HG02759 (cell line): ENCODE results near the gene RBM19.

Source experiments
- ATAC-seq: cut with Tn5 transposase; IDR thresholded peaks from one replicate; pipeline ENCODE4 v1.9.1; 2021; ENCODE audit warnings: mild to moderate bottlenecking, moderate library complexity; ENCODE audit not compliant: unreplicated experiment

The RBM19 gene

DNA sequence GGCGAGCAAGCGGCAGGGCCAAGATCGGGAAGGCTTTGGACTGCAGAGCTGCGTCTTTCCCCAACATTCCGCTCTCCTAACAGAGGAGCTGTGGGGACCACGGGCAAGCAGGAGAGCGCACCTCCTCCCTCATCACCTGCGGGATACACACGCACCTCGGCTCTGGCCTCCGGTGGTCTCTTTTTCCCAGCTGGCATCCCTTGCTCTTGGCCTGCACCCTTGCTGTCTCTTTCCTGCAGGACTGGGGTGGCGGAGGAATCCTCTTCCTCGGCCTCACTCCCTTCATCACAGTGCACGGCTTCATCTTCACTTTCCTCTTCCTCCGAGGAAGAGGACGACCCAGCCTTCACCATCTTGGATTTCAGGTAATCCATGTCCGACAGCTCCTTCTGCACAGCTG, 8.5 kb downstream of the RBM19 start:
- ATAC-seq: no peak

DNA sequence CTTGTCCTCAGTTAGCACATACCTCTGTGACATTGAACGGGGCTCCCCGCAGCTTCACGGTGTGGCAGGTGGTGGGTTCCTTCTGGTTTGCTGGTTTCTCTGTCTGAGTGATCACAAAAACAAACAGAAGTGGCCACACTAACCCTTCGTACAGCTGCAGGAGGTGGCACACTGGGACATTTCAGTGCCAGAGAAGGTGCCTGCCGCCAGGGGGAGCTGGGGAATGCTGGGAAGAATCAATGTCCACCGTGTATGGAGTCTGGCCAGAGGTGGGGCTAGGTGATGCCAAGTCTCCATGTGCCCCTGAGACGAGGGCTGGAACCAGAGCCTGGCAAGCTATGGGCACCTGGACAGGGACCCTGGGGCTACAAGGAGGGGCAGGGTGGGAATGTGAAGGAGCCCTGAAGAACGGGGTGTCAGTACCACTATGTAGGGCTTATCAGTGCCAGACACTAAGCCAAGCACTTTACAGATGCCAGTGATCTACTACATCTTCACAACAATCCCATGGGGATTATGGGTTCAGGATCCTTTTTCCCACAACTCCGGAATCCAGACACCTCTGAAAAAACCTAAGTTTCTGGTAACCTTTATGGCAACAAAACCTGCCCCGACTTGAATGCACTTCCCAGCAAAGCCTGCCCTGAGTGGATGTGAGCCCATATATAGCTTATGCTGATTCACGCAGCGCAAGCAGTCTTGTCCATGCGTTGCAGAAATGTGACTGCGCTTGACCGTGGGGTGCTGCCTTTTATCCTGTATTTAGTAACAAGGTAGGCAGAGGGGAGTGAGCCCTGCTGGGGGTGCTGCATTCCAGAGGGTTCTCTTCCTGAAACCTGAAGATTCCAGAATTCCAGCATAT, 10.8 kb downstream of the RBM19 start:
- no peak for ATAC-seq

DNA sequence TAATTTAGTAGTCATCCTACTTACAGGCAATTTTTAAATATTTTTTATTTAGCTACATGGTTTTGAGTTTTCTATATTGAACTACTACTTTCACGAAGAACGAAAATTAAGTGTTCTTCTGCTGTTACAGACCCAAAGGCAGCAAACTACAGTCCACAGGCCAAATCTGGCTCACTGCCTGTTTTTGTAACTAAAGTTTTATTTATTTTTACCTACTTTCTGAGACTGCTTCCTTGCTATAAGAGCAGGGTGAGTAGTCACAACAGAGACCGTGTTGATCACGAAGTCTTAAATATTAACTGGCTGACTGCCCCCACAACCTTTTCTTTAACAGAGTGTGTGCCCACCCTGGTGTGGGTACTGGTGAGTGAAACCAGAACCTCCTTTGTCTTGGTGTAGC, 11.6 kb downstream of the RBM19 start:
- no peak for ATAC-seq

DNA sequence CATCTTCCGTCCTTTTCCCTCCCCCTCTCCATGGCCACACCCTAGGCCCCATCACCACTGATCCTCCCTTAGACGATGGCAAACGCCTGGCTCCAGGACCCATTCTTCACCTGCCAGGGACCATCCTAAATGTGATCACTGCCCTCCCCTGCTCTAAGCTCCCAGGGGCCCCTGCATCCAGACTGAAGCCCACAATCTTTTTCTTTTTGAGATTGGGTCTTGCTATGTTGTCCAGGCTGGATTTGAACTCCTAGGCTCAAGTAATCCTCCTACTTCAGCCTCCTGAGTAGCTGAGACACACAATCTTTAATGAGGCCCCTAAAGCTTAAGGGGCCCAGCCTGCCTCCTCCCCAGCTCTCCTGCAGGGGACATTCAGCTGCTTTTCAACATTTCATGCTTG, 15.3 kb downstream of the RBM19 start:
- no peak for ATAC-seq

DNA sequence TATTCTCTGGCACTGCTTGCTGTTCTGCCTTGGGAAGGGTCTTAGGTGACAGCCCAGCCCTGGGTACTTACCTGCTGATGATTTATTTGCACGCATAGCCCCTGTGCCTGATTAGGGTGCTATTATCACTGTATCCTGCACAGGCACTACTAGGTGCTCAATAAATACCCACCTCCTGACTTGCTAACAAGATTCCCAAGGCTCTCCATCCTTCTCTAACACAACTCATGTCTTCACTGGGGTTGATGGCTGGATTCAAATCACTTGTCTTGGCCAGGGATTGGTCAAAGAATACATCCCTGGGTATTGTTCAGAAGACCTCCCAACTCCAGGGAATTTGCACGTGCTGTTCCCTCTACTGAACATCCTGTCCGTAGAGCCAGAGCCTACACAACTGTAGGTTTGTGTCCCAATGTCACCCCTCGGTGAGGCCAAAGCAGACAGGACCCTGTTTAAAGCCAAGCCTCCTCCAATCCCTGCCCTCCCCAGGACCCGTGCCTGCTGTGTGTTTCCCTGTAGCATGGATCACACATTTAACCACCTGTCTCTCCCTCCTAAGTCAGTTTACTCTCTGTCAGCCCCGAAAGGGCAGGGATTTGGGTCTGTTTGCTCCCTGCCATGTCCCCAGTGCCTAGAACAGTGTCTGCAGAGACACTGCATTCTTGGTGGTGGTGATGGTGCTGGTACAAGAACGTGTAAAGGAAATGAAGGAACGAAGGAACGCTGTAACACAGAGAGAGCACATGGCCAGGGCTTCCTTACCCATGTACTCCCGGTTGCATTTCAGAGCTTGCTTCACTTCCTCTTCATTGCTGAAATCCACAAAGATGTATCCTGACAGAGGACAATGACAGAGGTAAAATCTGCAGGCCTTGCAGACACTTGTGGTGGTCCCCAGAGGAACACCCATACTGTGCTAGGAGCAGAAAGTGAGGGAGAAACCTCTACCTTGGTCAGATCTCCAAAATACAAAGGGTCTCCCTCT, 16.5 kb downstream of the RBM19 start:
- no peak for ATAC-seq

DNA sequence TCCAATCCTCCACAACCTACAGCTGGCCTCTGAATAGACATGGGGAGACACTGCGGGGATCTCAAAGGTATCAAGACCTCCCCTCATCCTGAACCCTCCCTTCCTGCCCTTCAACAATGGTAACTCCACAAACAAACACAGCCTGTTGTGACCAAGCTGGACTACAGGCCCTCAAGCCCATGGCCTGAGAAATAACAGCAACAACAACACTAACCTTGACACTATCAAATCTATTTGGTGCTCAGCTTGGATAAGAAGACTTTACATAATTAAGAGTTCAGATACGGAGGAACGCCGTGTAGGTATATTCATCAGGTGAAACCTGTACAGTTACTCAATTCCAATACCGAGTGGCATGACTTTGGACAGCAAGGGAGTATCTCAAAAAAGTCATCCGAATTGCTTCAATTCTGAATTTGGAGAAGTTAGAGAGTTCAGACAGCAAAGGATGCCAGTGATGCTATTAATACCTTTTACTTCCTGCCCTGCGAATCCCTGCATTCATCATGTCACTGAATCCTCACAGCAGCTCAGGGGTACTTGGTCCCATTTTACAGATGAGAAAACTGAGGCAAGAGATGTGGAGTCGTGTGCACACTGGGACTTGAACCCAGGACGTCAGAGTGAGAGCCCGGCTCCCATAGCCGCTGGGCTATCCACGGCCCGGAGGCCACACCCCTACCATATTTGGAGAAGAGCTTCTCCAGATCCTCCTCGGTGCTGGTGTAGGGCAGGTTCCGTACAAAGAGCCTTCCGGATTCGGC, 17.8 kb downstream of the RBM19 start:
- ATAC-seq: no peak

DNA sequence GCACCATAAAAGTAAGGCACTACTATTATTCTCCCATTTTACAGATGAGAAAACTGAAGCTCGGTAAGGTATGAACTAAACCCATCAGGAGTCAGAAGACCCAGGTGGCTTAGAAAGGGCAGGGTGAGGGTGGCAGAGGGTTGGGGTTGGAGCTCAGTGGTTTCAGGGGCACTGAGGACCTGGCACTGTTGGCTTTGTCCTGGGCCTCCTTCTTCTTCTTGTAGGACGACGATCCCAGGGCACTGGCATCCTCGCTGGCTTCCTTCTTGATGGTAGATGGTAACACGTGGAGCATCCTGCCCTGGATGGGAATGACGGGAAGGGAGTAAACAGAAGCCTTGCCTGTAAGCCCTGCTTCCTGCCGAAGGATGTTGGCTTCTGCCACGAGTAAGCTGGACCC, 19.9 kb downstream of the RBM19 start:
- ATAC-seq: no peak

DNA sequence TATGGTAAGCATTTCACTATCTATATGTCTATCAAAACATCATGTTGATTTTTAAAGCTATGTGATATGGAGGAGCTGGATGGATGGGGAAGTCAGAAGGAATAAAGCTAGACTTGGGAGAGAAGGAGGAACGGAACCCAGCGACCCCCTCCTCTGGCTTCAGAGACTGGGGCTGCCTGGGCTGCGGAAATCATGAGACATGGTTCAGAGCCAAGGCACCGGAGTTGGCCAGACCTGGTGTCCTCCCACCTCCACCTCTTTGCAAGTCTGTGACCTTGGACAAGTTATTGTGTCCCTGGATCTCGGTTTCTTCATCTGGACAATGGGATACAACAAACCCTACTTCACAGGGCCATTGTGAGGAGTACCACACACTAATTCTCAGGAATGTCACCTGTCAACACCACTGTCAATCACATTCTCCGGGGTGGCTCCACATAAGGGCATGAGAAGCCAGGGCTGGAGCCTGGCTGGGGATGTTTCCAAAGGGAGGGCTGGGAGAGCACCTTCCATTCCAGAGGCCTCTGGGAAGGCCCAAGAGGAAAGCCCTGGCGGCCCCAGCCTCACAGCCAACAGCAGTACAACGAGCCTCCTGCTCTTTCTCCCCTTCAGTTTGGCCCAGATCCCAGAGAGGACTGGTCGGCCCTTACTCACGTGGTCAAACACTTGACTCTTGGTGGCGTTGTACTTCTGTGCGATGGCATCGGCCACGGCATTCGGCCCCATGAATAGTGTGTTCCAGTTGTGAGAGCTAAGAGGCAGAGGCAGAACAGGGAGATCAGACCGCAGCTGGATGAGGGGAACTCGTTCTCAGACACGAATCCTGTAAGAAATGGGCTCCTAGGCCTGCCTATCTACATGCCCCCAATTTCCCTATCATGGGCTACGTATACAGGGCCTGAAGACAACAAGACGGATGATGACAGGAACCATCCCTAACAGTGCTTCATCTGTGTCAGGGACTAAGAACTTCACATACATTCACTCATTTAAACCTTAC, 20.7 kb downstream of the RBM19 start:
- ATAC-seq: no peak

DNA sequence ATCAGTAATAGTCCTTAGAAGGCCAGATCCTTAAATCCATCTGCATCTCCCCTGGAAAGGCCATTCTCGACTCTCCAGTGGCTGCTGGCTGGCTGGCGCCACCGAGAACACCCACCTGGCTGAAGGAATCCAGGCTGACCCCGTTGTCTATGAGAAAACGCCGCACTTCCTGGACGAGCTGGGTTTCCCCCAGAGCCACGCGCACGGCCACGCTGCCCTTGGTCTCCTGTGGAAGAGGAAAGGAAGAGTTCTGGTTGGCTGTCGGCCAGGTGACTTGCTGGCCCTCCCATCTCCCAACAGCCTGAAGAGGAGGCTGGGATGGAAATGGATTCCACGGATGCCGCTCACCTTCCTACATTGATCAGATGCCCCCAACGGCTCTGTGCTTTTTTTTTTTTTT, 23.9 kb downstream of the RBM19 start:
- no peak for ATAC-seq

DNA sequence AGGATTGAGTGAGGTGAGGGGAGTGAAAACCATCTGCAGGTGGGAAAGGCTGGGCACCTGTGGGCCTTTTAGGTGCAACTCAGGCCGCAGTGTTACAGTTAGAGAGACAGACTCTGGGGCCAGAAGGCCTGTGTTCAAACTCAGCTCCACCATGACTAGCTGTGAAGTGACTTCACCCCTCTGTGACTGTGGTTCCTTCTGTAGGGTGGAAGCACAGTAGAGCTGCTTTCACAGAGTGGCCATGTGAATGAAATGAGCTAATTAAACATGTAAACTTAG, 25.0 kb downstream of the RBM19 start:
- no peak for ATAC-seq

DNA sequence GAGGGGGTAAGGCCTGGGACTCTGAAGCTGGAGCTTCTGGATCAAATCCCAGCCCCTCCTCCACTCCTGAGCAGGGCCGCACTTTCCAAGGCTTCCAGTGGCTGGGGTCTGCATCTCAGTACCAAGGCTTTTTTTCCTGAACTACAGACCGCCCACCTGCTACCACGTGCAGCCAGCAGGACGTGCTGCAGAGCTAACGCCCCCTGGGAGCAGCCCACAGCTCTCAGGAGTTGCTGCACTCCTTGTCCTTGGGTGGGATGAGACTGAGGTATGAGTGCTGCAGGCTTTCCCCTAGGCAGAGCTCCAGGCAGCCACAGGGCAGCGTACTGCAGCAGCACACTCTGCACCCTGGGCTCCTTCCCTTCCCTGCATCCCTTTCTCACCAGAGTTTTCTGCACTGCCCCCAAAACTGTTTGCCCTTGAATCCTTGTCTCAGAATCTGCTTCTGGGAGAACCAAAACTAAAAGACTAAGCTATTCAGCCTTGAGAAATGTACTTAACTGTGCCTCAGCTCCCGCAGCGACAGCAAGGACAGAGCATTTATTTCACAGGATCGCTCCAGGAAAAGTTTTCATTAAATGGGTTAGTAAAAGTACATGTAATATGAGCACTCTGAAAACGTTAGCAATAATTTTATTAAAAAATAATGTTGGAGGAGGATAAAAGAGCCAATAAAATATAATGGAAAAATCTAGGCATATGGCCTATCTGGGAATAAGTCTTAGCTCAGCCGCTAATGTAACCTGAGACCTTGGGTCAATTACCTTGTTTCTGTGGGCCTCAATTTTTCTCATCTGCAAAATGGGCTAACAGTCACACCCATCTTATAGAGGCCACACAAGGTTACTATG, 25.5 kb downstream of the RBM19 start:
- ATAC-seq: no peak

DNA sequence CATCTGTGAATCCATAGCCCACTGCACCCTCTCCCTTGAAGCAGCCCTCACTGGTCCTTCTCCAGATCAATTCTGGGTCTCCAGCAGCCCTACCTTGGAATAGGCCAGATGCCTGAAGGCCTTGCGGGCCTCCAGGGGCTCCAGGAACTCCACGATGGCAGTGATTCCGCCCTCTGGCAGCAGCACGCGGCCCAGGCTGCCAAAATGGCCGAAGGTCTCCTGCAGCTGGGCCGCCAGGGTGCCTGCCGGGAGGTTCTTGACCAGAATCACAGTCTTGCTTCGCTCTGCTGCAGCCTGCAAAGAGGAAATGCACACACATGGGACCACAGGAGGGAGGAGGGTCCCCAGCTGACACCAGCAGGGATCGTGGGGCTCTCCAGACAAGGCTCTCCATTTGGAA, 26.3 kb downstream of the RBM19 start:
- ATAC-seq: no peak

DNA sequence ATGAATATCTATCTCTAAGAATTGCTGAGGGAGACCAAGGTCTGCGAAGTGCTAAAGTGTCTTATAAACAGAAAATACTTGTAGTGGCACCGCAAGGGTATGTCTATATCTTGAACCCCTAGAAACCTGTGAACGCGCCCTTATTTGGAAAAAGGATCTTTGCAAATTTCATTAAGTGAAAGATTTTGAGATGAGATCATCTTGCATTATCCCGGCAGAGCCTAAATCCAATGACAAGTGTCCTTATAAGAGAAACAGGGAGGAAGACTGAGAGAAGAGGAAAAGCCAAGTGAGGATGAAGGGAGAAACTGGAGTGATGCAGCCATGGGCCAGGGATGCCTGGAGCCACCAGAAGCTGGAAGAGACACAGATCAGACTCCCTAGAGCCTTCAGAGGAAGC, 27.7 kb downstream of the RBM19 start:
- ATAC-seq: no peak

DNA sequence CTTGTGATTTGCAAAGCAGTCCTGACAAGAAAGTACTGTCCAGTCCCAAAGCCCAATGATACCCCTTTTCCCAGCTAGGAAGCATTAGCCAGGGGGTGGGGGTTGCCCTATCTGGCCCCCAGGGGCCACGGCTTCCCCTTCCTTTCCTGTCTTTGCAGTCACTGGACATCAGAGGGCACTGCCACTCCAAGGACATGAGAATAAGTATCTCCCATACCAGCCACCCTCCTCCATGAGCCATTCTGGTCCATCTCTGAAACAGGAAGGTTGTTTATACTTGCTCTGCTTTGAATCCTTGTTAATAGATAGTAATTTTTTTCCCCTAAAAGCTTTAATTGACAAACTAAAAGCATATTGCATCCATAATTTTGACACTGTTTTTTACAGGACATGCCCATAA, 29.7 kb downstream of the RBM19 start:
- no peak for ATAC-seq

DNA sequence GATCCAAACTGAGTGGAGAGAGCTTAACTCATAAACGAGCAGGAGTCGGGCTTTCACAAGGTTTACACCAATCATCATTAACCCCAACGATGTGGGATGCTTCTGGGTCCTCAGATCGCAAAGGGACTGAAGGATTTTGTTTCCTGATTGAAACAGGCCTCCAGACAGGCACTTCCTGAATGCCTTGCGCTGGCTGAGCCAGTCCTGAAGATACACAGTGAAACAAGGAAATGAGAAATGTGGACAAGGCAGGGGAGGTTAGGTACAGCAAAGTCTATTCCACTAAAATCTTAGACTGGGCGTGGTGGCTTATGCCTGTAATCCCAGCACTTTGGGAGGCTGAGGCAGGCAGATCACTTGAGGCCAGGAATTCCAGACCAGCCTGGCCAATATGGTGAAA, 30.7 kb downstream of the RBM19 start:
- ATAC-seq: no peak

DNA sequence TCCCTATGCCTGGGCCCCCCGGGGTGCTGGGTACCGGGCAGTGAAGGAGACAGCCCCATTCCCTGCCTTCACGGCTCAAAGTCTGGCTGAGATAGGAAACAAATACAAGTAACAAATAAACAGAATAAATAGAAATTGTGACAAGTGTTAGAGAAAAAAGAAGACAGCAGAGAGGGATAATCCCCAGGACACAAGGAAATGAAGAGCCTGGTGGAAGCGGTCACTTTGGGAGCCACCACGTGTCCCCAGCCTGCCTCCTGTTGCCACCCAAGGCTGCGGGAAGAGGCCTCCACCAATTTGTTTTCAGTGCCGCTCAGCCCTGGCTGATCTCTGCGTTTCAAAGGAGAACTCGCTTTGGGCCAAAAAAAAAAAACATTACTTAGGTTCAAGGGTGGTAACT, 31.2 kb downstream of the RBM19 start:
- no peak for ATAC-seq

DNA sequence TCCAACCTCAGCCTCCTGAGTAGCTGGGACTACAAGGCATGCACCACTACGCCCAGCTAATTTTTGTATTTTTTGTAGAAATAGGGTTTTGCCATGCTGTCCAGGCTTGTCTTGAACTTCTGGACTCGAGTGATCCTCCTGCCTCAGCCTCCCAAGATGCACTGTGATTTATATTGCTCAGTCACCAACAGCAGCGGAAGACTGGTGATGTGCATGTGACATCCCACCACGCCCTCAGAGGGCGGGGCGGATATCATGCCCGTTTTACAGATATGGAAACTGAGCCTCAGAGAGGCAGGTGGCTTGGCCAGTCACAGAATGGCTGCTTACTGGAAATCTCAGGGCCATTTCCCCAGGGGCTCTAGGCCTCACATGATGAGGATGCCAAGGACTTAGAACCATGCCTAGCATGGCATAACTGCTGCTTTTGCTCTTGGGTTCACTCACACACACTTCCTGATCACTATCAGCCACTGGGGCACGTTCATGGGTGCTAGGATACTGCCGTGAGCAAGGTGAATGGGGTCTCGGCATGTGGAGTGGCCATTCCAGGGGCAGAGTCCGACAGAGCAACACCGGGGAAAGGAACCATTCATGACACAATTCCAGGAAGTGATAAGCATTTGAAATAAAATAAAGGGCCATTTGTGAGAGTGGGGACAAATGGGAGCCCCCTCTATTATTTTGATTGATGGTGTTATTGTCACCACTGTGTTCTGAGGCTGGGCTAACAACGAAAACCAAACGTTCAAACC, 31.9 kb downstream of the RBM19 start:
- ATAC-seq: no peak

DNA sequence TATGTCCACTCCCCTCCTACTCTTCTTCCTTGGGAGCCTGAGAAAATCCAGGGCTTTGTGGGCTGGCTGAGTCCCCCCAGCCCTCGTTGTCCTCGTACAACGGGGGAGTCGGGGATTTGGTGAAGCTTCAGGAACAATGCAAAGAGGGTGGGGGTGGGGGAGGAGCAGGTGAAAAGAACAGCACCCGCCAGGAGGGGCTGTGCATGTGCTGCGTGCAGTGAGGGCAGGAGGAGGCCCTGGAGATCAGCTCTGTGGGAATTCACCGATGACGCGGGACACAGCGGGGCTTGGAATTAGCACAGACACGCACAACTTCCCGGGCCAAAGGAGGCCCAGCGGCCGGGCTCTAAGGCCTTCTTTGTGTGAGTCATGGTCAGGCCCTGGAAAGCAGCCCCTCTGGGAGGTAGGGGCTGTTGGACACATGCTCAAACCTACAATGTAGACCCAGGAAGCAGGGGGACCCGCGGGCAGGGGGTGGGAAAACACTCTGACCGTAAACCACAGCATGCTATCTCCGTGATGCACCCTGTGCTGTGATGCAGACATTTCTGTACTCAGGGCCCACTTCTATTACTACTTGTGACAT, 32.8 kb downstream of the RBM19 start:
- no peak for ATAC-seq
